Mucosa of descending colon (tissue), 3 donors: ENCODE data around the gene UBE2E1. TPM values are rescaled to one million over a fixed set of nuclear protein-coding genes. Genes with fewer than 3 reads are reported as not detected.
A peak's percentile ranks its signal among the peaks of the same experiment; 100 is the strongest.
"Not testable (repeated sequence)": the region's sequence is repeated elsewhere in the genome, so short reads cannot be mapped to it uniquely, and the experiment has no call there.

Source experiments
- ATAC-seq: fragments of 200-7000 bp; cut with Tn5 transposase; one replicate; pipeline ENCODE4 v1.9.1; 2020; ENCODE audit warnings: mild to moderate bottlenecking, moderate library complexity
- DNase-seq, 3 donors: peaks; one replicate each; pipeline ENCODE4 v3.0.0-alpha.2; 2020
- H3K36me3 ChIP-seq: fragments of 200-600 bp; one replicate; pipeline ENCODE4 v1.8.0; 2021; ENCODE audit warnings: low read depth, mild to moderate bottlenecking
- H3K4me1 ChIP-seq: fragments of 200-600 bp; one replicate; pipeline ENCODE4 v1.8.0; 2021; ENCODE audit warnings: low read depth, mild to moderate bottlenecking
- H3K4me3 ChIP-seq: fragments of 200-600 bp; one replicate; pipeline ENCODE4 v1.8.0; 2021; ENCODE audit warnings: mild to moderate bottlenecking
- H3K9me3 ChIP-seq: fragments of 200-600 bp; one replicate; pipeline ENCODE4 v1.8.0; 2021; ENCODE audit warnings: mild to moderate bottlenecking
- intact Hi-C, 2 donors: fragments of 100-400 bp; cut with DNase I in 1 of 2; cut with micrococcal nuclease in 1 of 2; formaldehyde crosslinking; loops; one replicate each; pipeline versions ENCODE4 v1.11.0 to v1.11.1; 2022; cut with DNase I, micrococcal nuclease
- total RNA-seq, 3 donors: library from RNA; stranded (reverse); fragmentation: NEBNext Ultra II Directional in 2 of 3; extraction: Animal tissue kit (Norgen Biotek cat#: 25700) in 2 of 3; gene quantifications; one replicate each; pipeline versions ENCODE4 v1.2.1 to v1.2.4, GENCODE V29; 2021 to 2023
- TF ChIP-seq, protein P1 (sequence below): fragments of 200-600 bp; IDR thresholded peaks from one replicate; pipeline ENCODE4 v1.8.0; 2022; ENCODE audit warnings: antibody characterized with exemption, mild to moderate bottlenecking
- donor health status: DM: no; HTN: no; CAD: no; lungs with moderate emphysema.
- donor health status: DM: no; HTN: no; CAD: no.
- donor health status: DM: no; HTN: yes; CAD: no.

The UBE2E1 gene
- total RNA-seq, 3 donors from 2014 or later: 84.7 to 111 (median 86.8) TPM

DNA sequence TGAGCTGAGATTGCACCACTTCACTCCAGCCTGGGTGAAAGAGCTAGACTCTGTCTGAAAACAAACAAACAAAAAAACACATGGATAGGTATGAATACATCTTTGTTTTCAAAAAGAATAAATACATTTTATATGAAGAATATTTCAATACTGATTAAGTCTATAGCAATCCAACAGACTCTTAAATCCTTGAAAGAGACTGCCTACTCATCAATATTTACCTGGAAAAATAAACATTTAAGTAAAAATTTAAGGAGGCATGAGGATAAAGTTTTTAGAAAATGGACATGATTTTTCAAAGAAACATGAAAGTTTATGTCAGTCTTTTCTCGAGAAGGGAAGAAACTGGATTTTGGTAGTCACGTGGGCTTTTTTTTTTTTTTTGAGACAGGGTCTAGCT lies 105.6 kb downstream of the UBE2E1 start:
- no peak for DNase-seq
- Histone ChIP-seq H3K4me3 (no peak overlapping the region), H3K36me3 (no peaks in the 10 kb centered on the region), H3K4me1 (peaks cover 4% of the 10 kb centered on the region), H3K9me3 (no peaks in the 10 kb centered on the region)
- TF ChIP-seq, protein P1, sequence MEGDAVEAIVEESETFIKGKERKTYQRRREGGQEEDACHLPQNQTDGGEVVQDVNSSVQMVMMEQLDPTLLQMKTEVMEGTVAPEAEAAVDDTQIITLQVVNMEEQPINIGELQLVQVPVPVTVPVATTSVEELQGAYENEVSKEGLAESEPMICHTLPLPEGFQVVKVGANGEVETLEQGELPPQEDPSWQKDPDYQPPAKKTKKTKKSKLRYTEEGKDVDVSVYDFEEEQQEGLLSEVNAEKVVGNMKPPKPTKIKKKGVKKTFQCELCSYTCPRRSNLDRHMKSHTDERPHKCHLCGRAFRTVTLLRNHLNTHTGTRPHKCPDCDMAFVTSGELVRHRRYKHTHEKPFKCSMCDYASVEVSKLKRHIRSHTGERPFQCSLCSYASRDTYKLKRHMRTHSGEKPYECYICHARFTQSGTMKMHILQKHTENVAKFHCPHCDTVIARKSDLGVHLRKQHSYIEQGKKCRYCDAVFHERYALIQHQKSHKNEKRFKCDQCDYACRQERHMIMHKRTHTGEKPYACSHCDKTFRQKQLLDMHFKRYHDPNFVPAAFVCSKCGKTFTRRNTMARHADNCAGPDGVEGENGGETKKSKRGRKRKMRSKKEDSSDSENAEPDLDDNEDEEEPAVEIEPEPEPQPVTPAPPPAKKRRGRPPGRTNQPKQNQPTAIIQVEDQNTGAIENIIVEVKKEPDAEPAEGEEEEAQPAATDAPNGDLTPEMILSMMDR: no peak
- intact Hi-C loops: no loop called here
- ATAC-seq: no peak

GRCh38 chr3:23912335-23912734 lies 106.6 kb downstream of the UBE2E1 start:
- ATAC-seq, intact Hi-C loops, H3K4me3 ChIP-seq, H3K9me3 ChIP-seq, H3K36me3 ChIP-seq, DNase-seq, H3K4me1 ChIP-seq: not testable (repeated sequence)

GRCh38 chr3:23913182-23913581 lies 107.4 kb downstream of the UBE2E1 start:
- DNase-seq (no peak), ATAC-seq (no peak)
- TF ChIP-seq, protein P1: no peak
- Histone ChIP-seq H3K4me1 (peaks cover 7% of the 10 kb centered on the region), H3K4me3 (no peak overlapping the region), H3K9me3 (no peaks in the 10 kb centered on the region), H3K36me3 (no peaks in the 10 kb centered on the region)
- intact Hi-C loops: no loop called here

DNA sequence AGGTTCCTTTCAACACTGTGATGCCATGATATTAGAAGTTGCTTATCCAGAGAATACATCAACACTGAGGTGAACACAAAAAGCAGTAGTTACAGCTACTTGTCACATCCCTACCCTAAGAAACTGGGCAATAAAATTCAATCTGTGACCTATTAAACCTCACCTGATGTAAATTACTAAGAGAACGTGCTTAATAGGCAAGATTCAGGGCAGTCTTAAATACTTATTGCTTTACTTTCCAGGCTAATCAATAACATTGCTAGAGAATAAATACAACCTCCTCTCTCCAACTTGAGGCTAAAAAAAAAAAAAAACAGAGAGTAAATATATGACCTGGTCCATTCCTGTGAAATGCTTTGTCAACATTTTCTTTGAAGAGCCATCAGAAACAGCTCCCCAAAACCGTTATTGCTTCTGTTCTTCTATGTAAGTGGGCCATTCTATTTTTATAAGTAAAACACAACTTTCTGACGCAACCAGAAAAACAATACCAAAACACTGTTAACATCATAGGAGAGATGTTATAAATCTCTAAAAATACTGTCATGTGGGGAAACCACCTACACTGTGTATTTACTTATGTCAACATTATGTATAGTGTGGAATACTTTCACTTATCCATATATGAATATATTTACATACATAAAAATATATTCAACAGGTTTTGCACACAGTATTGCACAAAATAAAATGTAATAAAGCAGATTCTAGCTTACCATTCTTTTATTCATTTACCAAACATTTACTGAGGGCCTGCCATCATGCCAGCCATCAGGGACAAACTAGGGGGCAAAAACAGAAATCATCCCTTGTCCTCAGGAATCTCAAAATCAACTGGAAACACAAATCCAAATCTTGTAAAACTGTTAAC lies 108.4 kb downstream of the UBE2E1 start:
- Histone ChIP-seq H3K36me3 (no peaks in the 10 kb centered on the region), H3K9me3 (no peaks in the 10 kb centered on the region), H3K4me3 (no peak overlapping the region), H3K4me1 (peaks cover 14% of the 10 kb centered on the region)
- no peak for ATAC-seq
- TF ChIP-seq, protein P1: no peak
- intact Hi-C loops: no loop called here
- DNase-seq: no peak

- Histone ChIP-seq H3K36me3 (no peaks in the 10 kb centered on the region), H3K4me1 (peaks cover 14% of the 10 kb centered on the region), H3K4me3 (no peak overlapping the region), H3K9me3 (no peaks in the 10 kb centered on the region)
- DNase-seq: peak in 1 of 3 donors; percentile 17
- no peak for ATAC-seq
- intact Hi-C loops: no loop called here
- TF ChIP-seq, protein P1: no peak
Measured at GRCh38 chr3:23915537-23916108, 109.9 kb downstream of the UBE2E1 start.

GRCh38 chr3:23916152-23916885 lies 110.6 kb downstream of the UBE2E1 start:
- intact Hi-C loops: no loop called here
- Histone ChIP-seq H3K9me3 (no peaks in the 10 kb centered on the region), H3K4me3 (peak overlapping the region; percentile 83), H3K36me3 (no peaks in the 10 kb centered on the region), H3K4me1 (peaks cover 14% of the 10 kb centered on the region)
- TF ChIP-seq, protein P1: no peak
- ATAC-seq: peak; percentile 62
- no peak for DNase-seq
